Spinal cord (tissue), 10 donors: ENCODE results near the gene SOX12. TPM values are rescaled to one million over a fixed set of nuclear protein-coding genes. Genes with fewer than 3 reads are reported as not detected.

Source experiments
- DNase-seq, 6 donors: peaks; one replicate each; pipeline versions ENCODE4 v3.0.0 to v3.0.0-alpha.2; 2013 to 2015; ENCODE audit warnings: low spot score in 6 of 6, low read depth in 4 of 6
- H3K27ac ChIP-seq: one replicate; pipeline ENCODE4 v1.5.1; 2013; ENCODE audit warnings: low read depth, low read length, control low read depth
- H3K27me3 ChIP-seq: one replicate; pipeline ENCODE4 v1.6.1; 2013; ENCODE audit warnings: low read length; ENCODE audit not compliant: control insufficient read depth, insufficient read depth
- H3K36me3 ChIP-seq: one replicate; pipeline ENCODE4 v1.6.1; 2013; ENCODE audit warnings: low read length; ENCODE audit not compliant: control insufficient read depth, insufficient read depth
- H3K4me1 ChIP-seq: one replicate; pipeline ENCODE4 v1.6.1; 2013; ENCODE audit warnings: low read length; ENCODE audit not compliant: control insufficient read depth, insufficient read depth
- H3K4me3 ChIP-seq: one replicate; pipeline ENCODE4 v1.5.1; 2013; ENCODE audit warnings: low read depth, low read length, control low read depth
- H3K9me3 ChIP-seq: one replicate; pipeline ENCODE4 v1.6.1; 2013; ENCODE audit warnings: low read length; ENCODE audit not compliant: control insufficient read depth, insufficient read depth
- WGBS: methylation state at CpG from one replicate; pipeline ENCODE4 v1.1.5; 2013; ENCODE audit warnings: missing lambda C conversion rate; ENCODE audit not compliant: insufficient coverage; 5-methylcytosine and 5-hydroxymethylcytosine counted together
- polyA plus RNA-seq, 2 donors: library from polyadenylated mRNA; unstranded; fragments of 120-200 nt; gene quantifications; one replicate each; pipeline ENCODE4 v1.2.1, GENCODE V29; 2013; ENCODE audit not compliant: insufficient read length in 2 of 2
- total RNA-seq, 2 donors: library from RNA; depleted of rRNA in 1 of 2; stranded (reverse); fragments of 120-200 nt in 1 of 2; fragments of >200 nt in 1 of 2; gene quantifications; one replicate each; pipeline versions ENCODE4 v1.2.3 to v1.2.4, GENCODE V29; 2013 to 2014
- donor health status: healthy.

SOX12 gene
- total and polyA plus RNA-seq, 4 donors, result 4.3 to 59.9 (median 35.3) TPM

DNA sequence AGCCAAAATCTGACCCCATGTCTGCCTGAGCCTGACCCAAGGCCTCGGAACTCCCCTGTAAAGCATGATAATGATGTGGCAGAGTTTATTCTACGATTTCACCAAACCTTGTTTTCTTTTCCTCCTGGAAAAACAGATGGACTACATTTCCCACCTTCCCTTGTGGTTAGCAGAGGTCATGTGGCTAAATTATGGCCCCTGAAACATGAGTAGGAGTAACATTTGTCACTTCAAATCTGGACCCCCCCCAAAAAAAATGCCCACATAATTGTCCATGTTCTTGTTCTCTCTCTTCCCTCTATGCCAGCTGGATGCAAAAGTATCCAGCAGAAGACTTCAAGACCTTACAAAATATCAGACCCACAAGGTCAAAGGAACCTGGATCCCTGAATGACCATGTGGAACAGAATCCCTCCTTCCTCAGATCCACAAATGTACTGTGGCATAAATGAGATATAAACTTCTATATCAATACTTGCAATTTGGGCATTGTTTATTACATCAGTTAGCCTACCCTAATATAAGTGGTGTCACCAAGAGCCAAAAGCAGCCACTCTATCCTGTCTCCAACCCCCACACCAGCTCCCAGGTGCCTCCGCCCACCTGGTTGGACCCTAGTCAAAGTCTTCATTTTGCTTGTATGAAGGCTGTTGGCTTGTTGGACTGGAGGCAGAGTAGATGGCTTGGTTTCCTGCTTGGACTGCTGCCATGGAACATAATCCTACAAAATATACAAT lies 36.2 kb upstream of the SOX12 start:
- WGBS, result no CpG with 5 or more reads among the region's 3 CpGs
- Histone ChIP-seq H3K27me3 (no peaks in the 10 kb centered on the region), H3K4me1 (peaks cover 8% of the 10 kb centered on the region), H3K4me3 (no peak overlapping the region), H3K27ac (no peak overlapping the region), H3K36me3 (no peaks in the 10 kb centered on the region), H3K9me3 (no peaks in the 10 kb centered on the region)
- DNase-seq, result no peak

DNA sequence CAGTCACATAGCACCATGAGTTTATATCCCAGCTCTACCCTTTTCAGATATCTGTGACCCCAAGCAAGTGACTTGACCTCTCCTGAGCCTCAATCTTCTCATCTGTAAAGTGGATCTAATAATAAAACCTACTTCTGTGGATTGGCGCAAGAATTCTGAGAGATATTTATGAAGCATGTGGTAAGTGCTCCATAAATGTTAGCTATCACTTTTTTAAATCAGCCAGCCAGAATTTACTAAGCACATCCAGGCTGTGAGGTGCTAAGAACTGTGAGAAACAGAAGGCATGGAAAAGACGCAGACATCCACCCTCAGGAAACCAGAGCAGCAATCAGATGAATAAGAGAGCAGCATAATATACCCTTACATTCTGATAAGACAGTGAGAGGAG lies 35.7 kb upstream of the SOX12 start:
- Histone ChIP-seq H3K4me1 (peaks cover 8% of the 10 kb centered on the region), H3K27me3 (no peaks in the 10 kb centered on the region), H3K27ac (peak overlapping the region; percentile 92), H3K9me3 (no peaks in the 10 kb centered on the region), H3K4me3 (peak overlapping the region; percentile 83), H3K36me3 (no peaks in the 10 kb centered on the region)
- WGBS, result no CpG with 5 or more reads among the region's 2 CpGs
- DNase-seq, result no peak

DNA sequence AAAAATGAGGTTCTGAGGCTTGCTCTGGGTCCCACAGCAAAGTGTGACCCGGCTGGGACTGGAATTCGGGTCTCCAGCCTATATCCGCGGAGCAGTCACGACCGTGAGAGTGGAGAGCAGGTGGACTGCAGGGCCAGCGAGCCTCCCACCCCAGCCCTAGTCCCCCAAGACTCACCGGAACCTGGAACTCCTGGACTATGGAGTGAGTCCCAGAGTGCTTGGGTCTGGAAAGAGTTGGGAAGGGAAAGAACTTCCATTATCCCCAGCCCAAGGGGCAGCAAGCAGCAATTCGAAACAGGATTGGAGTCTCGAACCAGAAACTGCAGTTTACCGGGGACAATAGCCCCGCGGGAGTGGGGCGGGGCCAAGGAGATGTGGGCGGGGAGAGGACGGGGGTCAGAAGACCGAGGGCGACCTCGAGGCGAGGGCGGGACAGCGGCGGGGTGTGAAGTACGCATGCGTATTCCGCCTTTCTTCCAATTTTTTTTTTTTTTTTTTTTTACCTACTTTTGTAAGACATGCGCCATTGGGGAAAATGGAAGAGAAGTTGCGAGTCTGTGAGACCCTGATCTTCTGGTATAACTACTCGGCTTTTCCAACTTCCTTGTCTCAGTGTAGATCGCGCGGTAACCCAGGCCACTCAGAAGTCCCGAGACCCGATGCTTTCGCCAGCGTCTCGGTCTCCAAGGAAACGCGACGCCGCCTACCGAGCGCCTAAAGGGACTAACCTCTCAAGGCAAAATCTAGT lies 35.1 kb upstream of the SOX12 start, which contains the start of gene C20orf96:
Gene C20orf96, minus strand, starts transcription at position 667 of the 748 bp plus-strand sequence. Its CDS starts 140 bp downstream, at position 527.
- Histone ChIP-seq H3K4me1 (peaks cover 8% of the 10 kb centered on the region), H3K27me3 (no peaks in the 10 kb centered on the region), H3K27ac (peak within 1 kb of the TSS; percentile 92), H3K9me3 (no peaks in the 10 kb centered on the region), H3K36me3 (no peaks in the 10 kb centered on the region), H3K4me3 (peak within 1 kb of the TSS; percentile 83)
- WGBS, result 0% methylated on average over 29 of the region's 43 CpGs
- peak; percentile 80 to 97 (median 88) for DNase-seq

DNA sequence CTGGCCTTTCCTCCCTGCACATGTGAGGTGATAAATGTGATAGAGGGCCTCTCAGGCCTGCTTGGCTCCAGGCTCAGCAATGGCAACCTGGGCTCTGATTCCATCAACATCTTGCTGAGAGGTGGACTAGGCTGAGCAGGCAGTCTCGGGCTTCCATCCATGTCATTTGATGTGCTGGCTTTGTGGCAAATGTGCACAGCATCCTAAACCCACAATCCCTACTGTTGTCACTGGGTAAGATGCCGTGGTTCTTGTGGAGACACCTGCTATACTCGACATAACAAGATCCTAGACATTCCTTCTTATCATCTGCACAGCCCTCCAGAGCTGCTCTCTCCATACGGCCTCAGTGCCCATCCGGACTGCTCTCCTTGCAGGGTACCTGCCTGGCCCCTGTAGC lies 30.8 kb upstream of the SOX12 start:
- H3K9me3 ChIP-seq, result no peaks in the 10 kb centered on the region
- no peaks in the 10 kb centered on the region for H3K27me3 ChIP-seq
- H3K36me3 ChIP-seq, result peaks cover 3% of the 10 kb centered on the region
- no peak overlapping the region for H3K27ac ChIP-seq
- no peak for DNase-seq
- 94% methylated on average over 4 of the region's 5 CpGs for WGBS
- H3K4me1 ChIP-seq, result peaks cover 11% of the 10 kb centered on the region
- H3K4me3 ChIP-seq, result no peak overlapping the region

GRCh38 chr20:295804-296203 lies 29.5 kb upstream of the SOX12 start:
- no peak overlapping the region for H3K4me3 ChIP-seq
- no peaks in the 10 kb centered on the region for H3K9me3 ChIP-seq
- H3K4me1 ChIP-seq, result peaks cover 15% of the 10 kb centered on the region
- no peak overlapping the region for H3K27ac ChIP-seq
- peaks cover 3% of the 10 kb centered on the region for H3K36me3 ChIP-seq
- no peaks in the 10 kb centered on the region for H3K27me3 ChIP-seq
- DNase-seq, result no peak
- 84% methylated on average over 3 of the region's 4 CpGs for WGBS

DNA sequence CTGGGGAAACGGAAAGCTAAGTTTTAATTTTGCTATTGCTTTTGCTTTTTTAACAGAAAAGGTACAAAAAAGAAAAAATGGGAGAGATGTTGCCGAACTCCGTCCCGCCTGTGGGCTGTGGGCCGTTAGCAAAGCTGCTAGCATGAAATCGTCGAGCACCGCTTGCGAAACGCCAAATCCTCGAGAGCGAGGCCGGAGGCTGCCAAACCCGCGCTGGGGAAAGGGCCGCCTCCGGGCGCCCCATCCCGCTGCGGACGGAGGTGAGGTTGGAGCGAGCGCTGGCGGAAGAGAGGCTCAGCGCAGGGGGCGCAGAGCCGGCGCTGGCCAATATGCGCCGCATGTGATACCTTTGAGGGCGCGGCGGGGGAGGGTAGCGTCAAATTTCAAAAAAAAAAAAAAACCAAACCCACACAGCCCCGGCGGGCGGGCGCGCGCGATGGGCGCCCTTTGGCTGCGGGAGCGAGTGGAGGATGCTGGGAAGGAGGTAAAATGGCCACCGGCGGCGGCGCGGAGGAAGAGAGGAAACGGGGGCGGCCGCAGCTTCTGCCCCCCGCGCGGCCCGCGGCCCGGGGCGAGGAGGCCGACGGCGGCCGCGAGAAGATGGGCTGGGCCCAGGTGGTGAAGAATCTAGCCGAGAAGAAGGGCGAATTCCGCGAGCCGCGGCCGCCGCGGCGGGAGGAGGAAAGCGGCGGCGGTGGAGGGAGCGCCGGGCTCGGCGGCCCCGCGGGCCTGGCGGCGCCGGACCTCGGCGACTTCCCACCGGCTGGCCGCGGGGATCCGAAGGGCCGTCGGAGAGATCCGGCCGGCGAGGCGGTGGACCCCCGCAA lies 28.0 kb upstream of the SOX12 start, which contains the start of gene ZCCHC3:
Gene ZCCHC3, plus strand, starts transcription at position 473 of the 827 bp plus-strand sequence. Its CDS starts 17 bp downstream, at position 490.
- H3K9me3 ChIP-seq, result no peaks in the 10 kb centered on the region
- no peaks in the 10 kb centered on the region for H3K27me3 ChIP-seq
- peak within 1 kb of the TSS; percentile 79 for H3K4me3 ChIP-seq
- peak in 5 of 6 donors; percentile 76 to 96 (median 87) for DNase-seq
- under 1% methylated on average over 91 of the region's 99 CpGs for WGBS
- H3K36me3 ChIP-seq, result peaks cover 3% of the 10 kb centered on the region
- H3K4me1 ChIP-seq, result peaks cover 24% of the 10 kb centered on the region
- H3K27ac ChIP-seq, result peak within 1 kb of the TSS; percentile 93

DNA sequence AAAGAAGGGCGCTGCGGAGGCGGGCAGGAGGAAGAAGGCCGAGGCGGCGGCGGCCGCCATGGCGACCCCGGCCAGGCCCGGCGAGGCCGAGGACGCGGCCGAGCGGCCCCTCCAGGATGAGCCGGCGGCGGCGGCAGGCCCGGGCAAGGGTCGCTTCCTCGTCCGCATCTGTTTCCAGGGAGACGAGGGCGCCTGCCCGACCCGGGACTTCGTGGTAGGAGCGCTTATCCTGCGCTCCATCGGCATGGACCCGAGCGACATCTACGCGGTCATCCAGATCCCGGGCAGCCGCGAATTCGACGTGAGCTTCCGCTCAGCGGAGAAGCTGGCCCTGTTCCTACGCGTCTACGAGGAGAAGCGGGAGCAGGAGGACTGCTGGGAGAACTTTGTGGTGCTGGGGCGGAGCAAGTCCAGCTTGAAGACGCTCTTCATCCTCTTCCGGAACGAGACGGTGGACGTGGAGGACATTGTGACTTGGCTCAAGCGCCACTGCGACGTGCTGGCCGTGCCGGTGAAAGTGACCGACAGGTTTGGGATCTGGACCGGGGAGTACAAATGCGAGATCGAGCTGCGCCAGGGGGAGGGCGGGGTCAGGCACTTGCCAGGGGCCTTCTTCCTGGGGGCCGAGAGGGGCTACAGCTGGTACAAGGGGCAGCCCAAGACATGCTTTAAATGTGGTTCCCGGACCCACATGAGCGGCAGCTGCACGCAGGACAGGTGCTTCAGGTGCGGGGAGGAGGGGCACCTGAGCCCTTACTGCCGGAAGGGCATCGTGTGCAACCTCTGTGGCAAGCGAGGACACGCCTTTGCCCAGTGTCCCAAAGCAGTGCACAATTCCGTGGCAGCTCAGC lies 27.2 kb upstream of the SOX12 start:
- Histone ChIP-seq H3K4me1 (peaks cover 24% of the 10 kb centered on the region), H3K36me3 (peaks cover 3% of the 10 kb centered on the region), H3K9me3 (no peaks in the 10 kb centered on the region), H3K27ac (peak overlapping the region; percentile 88), H3K4me3 (peak overlapping the region; percentile 79), H3K27me3 (no peaks in the 10 kb centered on the region)
- DNase-seq, result peak in 2 of 6 donors; percentile 75
- 0% methylated on average over 75 of the region's 75 CpGs for WGBS

DNA sequence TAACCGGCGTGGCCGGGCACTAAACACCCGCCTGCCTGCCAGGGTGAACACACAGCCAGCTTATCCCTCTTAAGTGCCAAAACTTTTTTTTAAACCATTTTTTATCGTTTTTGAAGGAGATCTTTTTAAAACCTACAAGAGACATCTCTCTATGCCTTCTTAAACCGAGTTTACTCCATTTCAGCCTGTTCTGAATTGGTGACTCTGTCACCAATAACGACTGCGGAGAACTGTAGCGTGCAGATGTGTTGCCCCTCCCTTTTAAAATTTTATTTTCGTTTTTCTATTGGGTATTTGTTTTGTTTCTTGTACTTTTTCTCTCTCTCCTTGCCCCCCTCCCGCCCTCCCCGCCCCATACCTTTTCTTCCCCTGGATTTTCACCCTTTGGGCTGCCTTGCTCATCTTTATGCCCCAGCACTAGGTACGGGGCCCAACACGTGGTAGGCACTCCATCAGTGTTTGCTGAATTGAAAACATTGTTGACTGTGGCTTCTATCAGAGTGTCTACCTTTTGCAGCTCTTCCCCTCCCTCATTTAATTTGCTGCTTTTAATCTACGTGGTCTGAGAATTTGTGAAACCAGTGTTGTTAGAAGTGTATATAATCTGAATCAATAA lies 26.5 kb upstream of the SOX12 start:
- peak overlapping the region; percentile 79 for H3K4me3 ChIP-seq
- H3K9me3 ChIP-seq, result no peaks in the 10 kb centered on the region
- WGBS, result 2% methylated on average over 4 of the region's 15 CpGs
- peaks cover 3% of the 10 kb centered on the region for H3K36me3 ChIP-seq
- no peaks in the 10 kb centered on the region for H3K27me3 ChIP-seq
- peak overlapping the region; percentile 88 for H3K27ac ChIP-seq
- peaks cover 24% of the 10 kb centered on the region for H3K4me1 ChIP-seq
- DNase-seq, result no peak
